ENCODE results near the gene TSSC4. TPM values are rescaled to one million over a fixed set of nuclear protein-coding genes. Genes with fewer than 3 reads are reported as not detected.

TSSC4 gene
- total RNA-seq, 4 donors from 2014 or later, result 11.0 to 66.5 (median 26.2) TPM

GRCh38 chr11:2393941-2394817, 6.4 kb upstream of the TSSC4 start:
- no peak for TF ChIP-seq POLR2A (IDR thresholded peaks at IDR 0.05)
- TF ChIP-seq CTCF (IDR thresholded peaks at IDR 0.05), result no peak
- DNase-seq, result no peak
- no peaks in the 10 kb centered on the region for H3K9me3 ChIP-seq
- no peak overlapping the region for H3K4me3 ChIP-seq
- intact Hi-C loops (cut with DNase I; ENCODE audit: low total_unique reads), result no loop called here
- no peaks in the 10 kb centered on the region for H3K27me3 ChIP-seq
- peaks cover 12 to 40% of the 10 kb centered on the region in 2 donors for H3K4me1 ChIP-seq
- peak overlapping the region; percentile 82 to 91 for H3K27ac ChIP-seq
- no peaks in the 10 kb centered on the region for H3K36me3 ChIP-seq

- DNase-seq, result no peak
- TF ChIP-seq POLR2A (IDR thresholded peaks at IDR 0.05) (no peak), CTCF (IDR thresholded peaks at IDR 0.05) (no peak)
- intact Hi-C loops (cut with DNase I; ENCODE audit: low total_unique reads), result no loop called here
- Histone ChIP-seq H3K27me3 (no peaks in the 10 kb centered on the region), H3K4me1 (peaks cover 8 to 39% of the 10 kb centered on the region in 2 donors), H3K36me3 (no peaks in the 10 kb centered on the region), H3K27ac (peak overlapping the region; percentile 82 to 91), H3K9me3 (no peaks in the 10 kb centered on the region), H3K4me3 (no peak overlapping the region)
Observed at GRCh38 chr11:2394818-2395105, 5.8 kb upstream of the TSSC4 start.

- peak overlapping the region in 1 of 2 donors; percentile 82 for H3K27ac ChIP-seq
- intact Hi-C loops (cut with DNase I; ENCODE audit: low total_unique reads), result no loop called here
- H3K36me3 ChIP-seq, result no peaks in the 10 kb centered on the region
- TF ChIP-seq CTCF (IDR thresholded peaks at IDR 0.05) (no peak), POLR2A (IDR thresholded peaks at IDR 0.05) (no peak)
- no peak for DNase-seq
- H3K27me3 ChIP-seq, result no peaks in the 10 kb centered on the region
- H3K4me1 ChIP-seq, result peaks cover 2 to 34% of the 10 kb centered on the region in 2 donors
- no peaks in the 10 kb centered on the region for H3K9me3 ChIP-seq
- no peak overlapping the region for H3K4me3 ChIP-seq
Observed at GRCh38 chr11:2395211-2395730, 5.3 kb upstream of the TSSC4 start.

- Histone ChIP-seq H3K9me3 (no peaks in the 10 kb centered on the region), H3K36me3 (no peaks in the 10 kb centered on the region), H3K27me3 (no peaks in the 10 kb centered on the region), H3K27ac (no peak overlapping the region), H3K4me1 (peaks cover 0 to 31% of the 10 kb centered on the region in 2 donors), H3K4me3 (no peak overlapping the region)
- DNase-seq, result no peak
- intact Hi-C loops (cut with DNase I; ENCODE audit: low total_unique reads), result no loop called here
- TF ChIP-seq POLR2A (IDR thresholded peaks at IDR 0.05), result no peak
- no peak for TF ChIP-seq CTCF (IDR thresholded peaks at IDR 0.05)
Observed at GRCh38 chr11:2395856-2396255, 4.7 kb upstream of the TSSC4 start.

- intact Hi-C loops (cut with DNase I; ENCODE audit: low total_unique reads), result no loop called here
- Histone ChIP-seq H3K36me3 (no peaks in the 10 kb centered on the region), H3K27ac (no peak overlapping the region), H3K9me3 (no peaks in the 10 kb centered on the region), H3K4me3 (no peak overlapping the region), H3K27me3 (no peaks in the 10 kb centered on the region), H3K4me1 (peaks cover 2 to 29% of the 10 kb centered on the region in 2 donors)
- no peak for DNase-seq
- TF ChIP-seq POLR2A (IDR thresholded peaks at IDR 0.05) (no peak), CTCF (IDR thresholded peaks at IDR 0.05) (no peak)
Observed at GRCh38 chr11:2396471-2396870, 4.1 kb upstream of the TSSC4 start.

Data from uterus (tissue), 4 donors.